Measurements from ENCODE around the gene MED25. TPM values are rescaled to one million over a fixed set of nuclear protein-coding genes. Genes with fewer than 3 reads are reported as not detected.

Gene MED25
- polyA plus RNA-seq, 3 donors: 13.9 to 52.9 (median 18.5) TPM

- H3K27me3 Mint-ChIP-seq (ENCODE audit: low read depth in 3 of 3): no peaks in the 10 kb centered on the region
- Histone ChIP-seq H3K9ac (ENCODE audit: insufficient read depth, low read length, poor library complexity, severe bottlenecking) (no peak overlapping the region), H2AFZ (ENCODE audit: insufficient read depth, low read depth, low read length, poor library complexity, severe bottlenecking) (no peak overlapping the region), H3K79me2 (ENCODE audit: insufficient read depth, low read length) (no peaks in the 10 kb centered on the region), H3K4me1 (ENCODE audit: control insufficient read depth in 1 of 2, insufficient read depth in 2 of 2, low read length in 2 of 2) (peaks cover 22 to 25% of the 10 kb centered on the region in 2 donors), H3K27me3 (ENCODE audit: control insufficient read depth in 2 of 2, insufficient read depth in 2 of 2, low read length in 2 of 2) (no peaks in the 10 kb centered on the region), H3K36me3 (replicated peaks in 1 of 2; ENCODE audit: control insufficient read depth in 1 of 2, insufficient read depth in 2 of 2, low read length in 2 of 2) (peaks cover 83 to 99% of the 10 kb centered on the region in 2 donors), H4K20me1 (ENCODE audit: insufficient read depth, low read length) (peaks cover 23% of the 10 kb centered on the region), H3K4me2 (replicated peaks; ENCODE audit: extremely low read depth, low read length, poor library complexity, severe bottlenecking) (no peak overlapping the region), H3K27ac (ENCODE audit: low read depth in 1 of 2, low read length in 2 of 2) (no peak overlapping the region), H3K9me3 (replicated peaks in 1 of 2; ENCODE audit: control insufficient read depth in 1 of 2, insufficient read depth in 1 of 2, low read length in 2 of 2) (no peaks in the 10 kb centered on the region), H3K4me3 (replicated peaks in 1 of 3; ENCODE audit: low read depth in 2 of 3, low read length in 3 of 3) (no peak overlapping the region)
- 95% methylated on average over 8 of the region's 12 CpGs for WGBS (ENCODE audit: insufficient coverage)
- no peak overlapping the region for H3K27ac Mint-ChIP-seq
- H3K36me3 Mint-ChIP-seq: peaks cover 79 to 93% of the 10 kb centered on the region in 2 donors
- no peak for TF ChIP-seq CTCF (IDR thresholded peaks at IDR 0.05)
- no peak overlapping the region for H3K4me3 Mint-ChIP-seq
- intact Hi-C loops (cut with micrococcal nuclease): no loop called here
- no peak for DNase-seq
- peaks cover 0 to 3% (median 0%) of the 10 kb centered on the region in 7 donors for H3K9me3 Mint-ChIP-seq
- H3K4me1 Mint-ChIP-seq: peaks cover 24% of the 10 kb centered on the region
These were observed 17.5 kb downstream of the MED25 start for GRCh38 chr19:49835562-49835961.

- Mint-ChIP-seq H3K36me3 (peaks cover 77 to 89% of the 10 kb centered on the region in 2 donors), H3K27me3 (ENCODE audit: low read depth in 3 of 3) (no peaks in the 10 kb centered on the region), H3K27ac (no peak overlapping the region), H3K9me3 (peaks cover 0 to 3% (median 0%) of the 10 kb centered on the region in 7 donors), H3K4me1 (peaks cover 19% of the 10 kb centered on the region), H3K4me3 (no peak overlapping the region)
- intact Hi-C loops (cut with micrococcal nuclease): no loop called here
- WGBS (ENCODE audit: insufficient coverage): 97% methylated on average over 15 of the region's 20 CpGs
- Histone ChIP-seq H2AFZ (ENCODE audit: insufficient read depth, low read depth, low read length, poor library complexity, severe bottlenecking) (no peak overlapping the region), H3K36me3 (replicated peaks in 1 of 2; ENCODE audit: control insufficient read depth in 1 of 2, insufficient read depth in 2 of 2, low read length in 2 of 2) (peaks cover 78 to 97% of the 10 kb centered on the region in 2 donors), H3K79me2 (ENCODE audit: insufficient read depth, low read length) (no peaks in the 10 kb centered on the region), H3K9me3 (replicated peaks in 1 of 2; ENCODE audit: control insufficient read depth in 1 of 2, insufficient read depth in 1 of 2, low read length in 2 of 2) (no peaks in the 10 kb centered on the region), H3K4me1 (ENCODE audit: control insufficient read depth in 1 of 2, insufficient read depth in 2 of 2, low read length in 2 of 2) (peaks cover 16 to 18% of the 10 kb centered on the region in 2 donors), H3K4me2 (replicated peaks; ENCODE audit: extremely low read depth, low read length, poor library complexity, severe bottlenecking) (no peak overlapping the region), H3K27me3 (ENCODE audit: control insufficient read depth in 2 of 2, insufficient read depth in 2 of 2, low read length in 2 of 2) (no peaks in the 10 kb centered on the region), H3K9ac (ENCODE audit: insufficient read depth, low read length, poor library complexity, severe bottlenecking) (no peak overlapping the region), H3K4me3 (replicated peaks in 1 of 3; ENCODE audit: low read depth in 2 of 3, low read length in 3 of 3) (no peak overlapping the region), H3K27ac (ENCODE audit: low read depth in 1 of 2, low read length in 2 of 2) (no peak overlapping the region), H4K20me1 (ENCODE audit: insufficient read depth, low read length) (peaks cover 15% of the 10 kb centered on the region)
- DNase-seq: no peak
- no peak for TF ChIP-seq CTCF (IDR thresholded peaks at IDR 0.05)
These were observed 18.3 kb downstream of the MED25 start for GRCh38 chr19:49836176-49837008.
